Gastrocnemius medialis (tissue), 4 donors: ENCODE results near the gene CHID1.

Experiments
- CTCF ChIP-seq, 5 experiments: fragments of 450-650 bp in 3 of 5; fragments of 200-600 bp in 2 of 5; sonication (generic) in 2 of 5; IDR thresholded peaks in 4 of 5; conservative IDR thresholded peaks in 1 of 5; 1 replicate in 4 of 5; 2 replicates in 1 of 5; pipeline ENCODE4 v1.5.1; 2016 to 2019; ENCODE audit warnings: antibody characterized with exemption in 5 of 5, mild to moderate bottlenecking in 3 of 5, moderate library complexity in 3 of 5
- POLR2A ChIP-seq, 2 donors: fragments of 450-650 bp; IDR thresholded peaks; one replicate each; pipeline ENCODE4 v1.6.1; 2017; ENCODE audit warnings: antibody characterized with exemption in 2 of 2, mild to moderate bottlenecking in 2 of 2, moderate library complexity in 2 of 2

DNA sequence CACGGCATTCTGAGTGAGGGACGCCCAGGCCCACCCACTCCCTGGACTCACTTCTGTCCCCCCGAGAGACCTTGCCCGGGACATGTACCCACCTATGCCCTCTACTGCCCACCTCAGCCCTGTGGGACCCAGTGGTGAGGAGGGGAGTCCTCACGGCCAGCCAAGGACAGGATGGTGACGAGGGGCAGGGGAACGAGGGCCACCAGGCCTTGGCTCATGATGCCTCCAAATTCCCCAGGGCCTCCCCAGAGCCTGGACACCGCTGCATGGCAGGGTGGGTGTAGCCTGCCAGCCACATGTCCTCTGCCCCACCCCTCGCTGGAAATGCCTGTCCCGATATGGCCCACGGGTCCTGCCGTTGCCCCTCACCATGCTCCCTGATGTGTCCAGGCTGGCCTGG is 41.8 kb downstream of the CHID1 start:
- no peak for TF ChIP-seq CTCF (IDR thresholded peaks at IDR 0.05 in 4 of 5, conservative IDR thresholded peaks at IDR 0.05 in 1 of 5)
- no peak for TF ChIP-seq POLR2A (IDR thresholded peaks at IDR 0.05)
